GM21619 (cell line): ENCODE results near the gene SNUPN.

Experiments used
- ATAC-seq: cut with Tn5 transposase; IDR thresholded peaks from one replicate; pipeline ENCODE4 v1.9.1; 2021; ENCODE audit not compliant: unreplicated experiment

The SNUPN gene

GRCh38 chr15:75625542-75626347 is at the start of gene SNUPN:
Gene SNUPN (minus strand): TSS chr15:75625725. CDS start chr15:75621051, 4,674 bp downstream.
- ATAC-seq = peak; percentile 78

- ATAC-seq = no peak
Observed at GRCh38 chr15:75674366-75674765, 48.8 kb upstream of the SNUPN start.

GRCh38 chr15:75673426-75674235 is 48.1 kb upstream of the SNUPN start:
- ATAC-seq = no peak

- no peak for ATAC-seq
Observed at GRCh38 chr15:75672646-75673425, 47.3 kb upstream of the SNUPN start.

- ATAC-seq = no peak
Observed at GRCh38 chr15:75671730-75672602, 46.4 kb upstream of the SNUPN start.

- no peak for ATAC-seq
Observed at GRCh38 chr15:75669879-75670212, 44.3 kb upstream of the SNUPN start.

- no peak for ATAC-seq
Observed at GRCh38 chr15:75669191-75669878, 43.8 kb upstream of the SNUPN start.

- no peak for ATAC-seq
Observed at GRCh38 chr15:75666823-75667501, 41.4 kb upstream of the SNUPN start.

- ATAC-seq = no peak
Observed at GRCh38 chr15:75663931-75664421, 38.5 kb upstream of the SNUPN start.

GRCh38 chr15:75662823-75663519 is 37.4 kb upstream of the SNUPN start:
- ATAC-seq = no peak

- no peak for ATAC-seq
Observed at GRCh38 chr15:75661756-75662140, 36.2 kb upstream of the SNUPN start.

GRCh38 chr15:75661100-75661755 is 35.7 kb upstream of the SNUPN start:
- no peak for ATAC-seq

- no peak for ATAC-seq
Observed at GRCh38 chr15:75659928-75660645, 34.6 kb upstream of the SNUPN start.

- ATAC-seq = no peak
Observed at GRCh38 chr15:75659141-75659771, 33.7 kb upstream of the SNUPN start.

GRCh38 chr15:75656813-75657212 is 31.3 kb upstream of the SNUPN start:
- ATAC-seq = no peak

GRCh38 chr15:75656331-75656730 is 30.8 kb upstream of the SNUPN start:
- no peak for ATAC-seq

- no peak for ATAC-seq
Observed at GRCh38 chr15:75655931-75656330, 30.4 kb upstream of the SNUPN start.
